Activated CD8-positive, alpha-beta memory T cell treated with anti-CD3 and anti-CD28 coated beads, Interleukin-2, amount 50 U/mL, for 4 hours (primary cell): ENCODE measurements around the gene DSTN.

Experiments used
- DNase-seq: peaks from one replicate; pipeline ENCODE4 v3.0.0-alpha.2; 2020

The DSTN gene

GRCh38 chr20:17640146-17640874 is 70.4 kb downstream of the DSTN start:
- DNase-seq, result no peak

GRCh38 chr20:17640875-17641378 is 71.1 kb downstream of the DSTN start:
- DNase-seq, result no peak

GRCh38 chr20:17641520-17641964 is 71.7 kb downstream of the DSTN start:
- DNase-seq, result no peak

GRCh38 chr20:17641993-17642392 is 72.1 kb downstream of the DSTN start:
- no peak for DNase-seq

GRCh38 chr20:17642404-17643269 is 72.8 kb downstream of the DSTN start:
- no peak for DNase-seq

GRCh38 chr20:17643531-17644188 is 73.8 kb downstream of the DSTN start:
- DNase-seq, result no peak

GRCh38 chr20:17644451-17644850 is 74.6 kb downstream of the DSTN start:
- no peak for DNase-seq

- no peak for DNase-seq
These were observed 75.1 kb downstream of the DSTN start for GRCh38 chr20:17645010-17645409.

- DNase-seq, result peak; percentile 3
These were observed 75.8 kb downstream of the DSTN start for GRCh38 chr20:17645546-17646208.

GRCh38 chr20:17646209-17646960 is 76.5 kb downstream of the DSTN start:
- DNase-seq, result peak; percentile 2

GRCh38 chr20:17646961-17647301 is 77.1 kb downstream of the DSTN start:
- peak; percentile 5 for DNase-seq

GRCh38 chr20:17647391-17648314 is 77.8 kb downstream of the DSTN start:
- DNase-seq, result peak; percentile 4

GRCh38 chr20:17648315-17648646 is 78.4 kb downstream of the DSTN start:
- DNase-seq, result peak; percentile 6

GRCh38 chr20:17648791-17649730 is 79.2 kb downstream of the DSTN start:
- DNase-seq, result peak; percentile 45

GRCh38 chr20:17650301-17651128 is 80.6 kb downstream of the DSTN start:
- DNase-seq, result no peak

- no peak for DNase-seq
These were observed 81.4 kb downstream of the DSTN start for GRCh38 chr20:17651129-17651759.

GRCh38 chr20:17651760-17652388 is 82.0 kb downstream of the DSTN start:
- no peak for DNase-seq

- no peak for DNase-seq
These were observed 82.5 kb downstream of the DSTN start for GRCh38 chr20:17652411-17652810.
